ENCODE results near the gene CHN1.
A peak's percentile ranks its signal among the peaks of the same experiment; 100 is the strongest.

The CHN1 gene

DNA sequence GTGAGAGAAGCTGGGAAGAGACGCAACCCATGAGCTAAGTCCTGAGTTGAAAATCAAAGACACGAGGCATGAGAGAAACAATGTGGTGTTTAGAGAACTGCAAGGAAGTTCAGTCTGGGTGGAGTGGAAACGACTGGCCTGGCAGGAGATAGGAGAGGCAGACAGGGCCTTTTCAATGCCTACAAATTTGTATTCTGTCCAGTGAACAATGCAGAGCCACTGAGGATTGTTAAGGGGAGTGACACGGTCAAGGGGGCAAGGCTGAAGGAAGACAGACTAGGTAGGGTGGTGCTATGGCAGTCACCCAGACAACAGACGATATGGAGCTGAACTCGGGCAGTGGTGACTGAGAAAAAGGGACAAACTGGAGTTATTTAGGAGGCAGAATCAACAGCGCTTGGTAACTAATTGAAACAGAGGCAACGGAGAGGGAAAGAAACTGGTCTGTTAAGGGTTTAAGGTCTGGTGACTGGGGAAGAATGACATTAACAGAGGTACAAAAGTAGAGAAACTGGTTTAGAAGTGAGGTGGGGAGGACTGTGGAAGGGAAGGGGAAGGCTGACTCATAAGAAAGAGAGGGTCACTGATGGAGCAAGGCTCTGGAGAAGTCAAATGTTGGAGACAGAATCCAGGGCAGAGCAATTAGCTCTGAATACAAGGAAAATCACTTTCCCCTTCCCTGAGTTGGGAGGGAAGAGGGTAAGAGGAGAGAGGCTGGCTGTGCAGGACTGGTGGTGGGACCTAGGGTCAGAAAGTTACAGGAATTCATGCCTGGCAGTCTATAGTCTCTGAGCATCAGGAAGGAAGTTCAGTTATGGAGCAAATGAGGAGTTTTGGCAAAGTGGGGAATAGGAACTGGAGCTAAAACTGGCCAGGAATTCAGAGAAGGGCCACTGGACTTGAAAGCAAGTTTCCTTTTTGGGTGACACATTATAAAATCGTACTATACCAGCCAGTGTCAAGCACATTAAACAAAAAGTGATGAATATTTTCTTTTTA lies 177.5 kb downstream of the CHN1 start:
- Histone ChIP-seq H2BK15ac (ENCODE audit: low read depth, poor library complexity, severe bottlenecking) (peak overlapping the region; percentile 82), H3K23ac (ENCODE audit: low read length in 2 of 2) (no peak overlapping the region), H2BK120ac (ENCODE audit: low read depth, low read length) (peak overlapping the region; percentile 21), H2AK5ac (ENCODE audit: low read length, severe bottlenecking) (no peak overlapping the region), H3K36me3 (ENCODE audit: control insufficient read depth in 1 of 2, insufficient read depth in 2 of 2, low read depth in 1 of 2, low read length in 2 of 2) (peaks cover 0 to under 1% of the 10 kb centered on the region in 2 experiments), H3K18ac (ENCODE audit: low read depth in 1 of 2, low read length in 2 of 2) (peak overlapping the region; percentile 58 to 96), H3K9ac (ENCODE audit: low read length) (no peak overlapping the region), H3K79me1 (replicated peaks; ENCODE audit: low read length, poor library complexity, severe bottlenecking) (no peaks in the 10 kb centered on the region), H3K9me3 (ENCODE audit: control insufficient read depth, low read length) (no peaks in the 10 kb centered on the region), H3K27ac (ENCODE audit: low read length, poor library complexity, severe bottlenecking) (no peak overlapping the region), H2BK12ac (ENCODE audit: low read length in 2 of 2) (peak overlapping the region; percentile 29 to 45), H3K4me1 (ENCODE audit: control insufficient read depth, insufficient read depth, low read depth, low read length) (no peaks in the 10 kb centered on the region), H3K4ac (ENCODE audit: low read depth in 1 of 2, low read length in 2 of 2) (peak overlapping the region; percentile 15 to 17), H4K91ac (ENCODE audit: low read length) (peak overlapping the region; percentile 30), H3K14ac (ENCODE audit: low read length in 2 of 2) (peak overlapping the region in 1 of 2 experiments; percentile 73), H2AFZ (ENCODE audit: low read depth, low read length) (peak overlapping the region; percentile 72), H4K8ac (ENCODE audit: low read length) (peak overlapping the region; percentile 10), H2BK5ac (ENCODE audit: low read depth, low read length, poor library complexity, severe bottlenecking) (no peak overlapping the region), H3K4me3 (ENCODE audit: insufficient read depth in 1 of 2, low read depth in 1 of 2, low read length in 2 of 2) (no peak overlapping the region), H3K4me2 (ENCODE audit: low read length, poor library complexity, severe bottlenecking) (no peak overlapping the region), H3K27me3 (ENCODE audit: control insufficient read depth in 1 of 2, insufficient read depth in 1 of 2, low read length in 2 of 2) (no peaks in the 10 kb centered on the region)
- peak; percentile 61 for DNase-seq
- 47% methylated on average over 9 of the region's 9 CpGs for WGBS

DNA sequence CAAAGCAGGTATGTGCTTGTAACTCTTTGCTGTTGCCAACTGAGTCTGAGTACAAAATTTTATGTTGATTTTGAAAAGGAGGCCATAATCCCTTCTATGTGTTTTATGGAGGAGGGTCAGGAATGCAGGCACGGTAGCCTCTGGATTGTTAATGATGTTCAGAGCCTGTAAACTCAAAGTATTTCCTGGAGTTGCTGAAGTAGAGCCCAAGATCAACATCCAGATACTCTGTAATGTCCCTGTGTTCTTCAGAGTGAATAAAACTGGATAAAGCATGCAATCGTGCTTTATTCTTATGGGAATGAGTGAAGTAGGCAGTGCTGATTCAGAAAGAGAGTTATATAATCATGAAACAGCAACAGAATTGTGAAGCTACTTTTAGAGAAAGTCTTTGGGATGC lies 179.1 kb downstream of the CHN1 start:
- no peak overlapping the region for H3K23ac ChIP-seq (ENCODE audit: low read length in 2 of 2)
- no peak overlapping the region for H2BK12ac ChIP-seq (ENCODE audit: low read length in 2 of 2)
- 37% methylated on average over 2 of the region's 2 CpGs for WGBS
- no peak overlapping the region for H2BK120ac ChIP-seq (ENCODE audit: low read depth, low read length)
- H4K8ac ChIP-seq (ENCODE audit: low read length), result no peak overlapping the region
- H3K4me1 ChIP-seq (ENCODE audit: control insufficient read depth, insufficient read depth, low read depth, low read length), result no peaks in the 10 kb centered on the region
- no peaks in the 10 kb centered on the region for H3K79me1 ChIP-seq (replicated peaks; ENCODE audit: low read length, poor library complexity, severe bottlenecking)
- H2BK5ac ChIP-seq (ENCODE audit: low read depth, low read length, poor library complexity, severe bottlenecking), result no peak overlapping the region
- no peak overlapping the region for H3K4ac ChIP-seq (ENCODE audit: low read depth in 1 of 2, low read length in 2 of 2)
- H3K27me3 ChIP-seq (ENCODE audit: control insufficient read depth in 1 of 2, insufficient read depth in 1 of 2, low read length in 2 of 2), result no peaks in the 10 kb centered on the region
- DNase-seq, result peak; percentile 9
- H3K36me3 ChIP-seq (ENCODE audit: control insufficient read depth in 1 of 2, insufficient read depth in 2 of 2, low read depth in 1 of 2, low read length in 2 of 2), result peaks cover 0 to 4% of the 10 kb centered on the region in 2 experiments
- no peaks in the 10 kb centered on the region for H3K9me3 ChIP-seq (ENCODE audit: control insufficient read depth, low read length)
- no peak overlapping the region for H2AFZ ChIP-seq (ENCODE audit: low read depth, low read length)
- H3K9ac ChIP-seq (ENCODE audit: low read length), result peak overlapping the region; percentile 13
- H3K18ac ChIP-seq (ENCODE audit: low read depth in 1 of 2, low read length in 2 of 2), result no peak overlapping the region
- H3K4me3 ChIP-seq (ENCODE audit: insufficient read depth in 1 of 2, low read depth in 1 of 2, low read length in 2 of 2), result no peak overlapping the region
- H3K27ac ChIP-seq (ENCODE audit: low read length, poor library complexity, severe bottlenecking), result no peak overlapping the region
- H2AK5ac ChIP-seq (ENCODE audit: low read length, severe bottlenecking), result no peak overlapping the region
- no peak overlapping the region for H4K91ac ChIP-seq (ENCODE audit: low read length)
- no peak overlapping the region for H3K14ac ChIP-seq (ENCODE audit: low read length in 2 of 2)
- H2BK15ac ChIP-seq (ENCODE audit: low read depth, poor library complexity, severe bottlenecking), result no peak overlapping the region
- no peak overlapping the region for H3K4me2 ChIP-seq (ENCODE audit: low read length, poor library complexity, severe bottlenecking)

DNA sequence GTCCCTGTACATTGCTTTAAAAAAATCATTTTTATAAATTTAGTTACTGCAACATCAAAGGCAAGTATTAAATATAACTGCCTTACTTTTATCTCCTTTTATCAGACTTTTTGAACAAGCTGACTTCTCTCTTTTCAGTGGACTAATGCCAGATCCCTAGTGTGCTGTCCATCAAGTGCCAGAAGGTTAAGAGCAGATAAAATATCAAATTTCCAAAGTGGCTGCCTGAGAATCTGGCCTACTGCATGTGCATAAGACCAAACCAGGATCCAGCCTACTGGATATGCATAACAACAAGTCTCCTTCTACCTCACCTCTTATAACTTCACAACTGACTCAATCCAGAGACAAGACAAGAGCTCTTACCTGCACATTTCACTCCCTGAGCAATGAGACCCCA lies 181.1 kb downstream of the CHN1 start:
- H3K4ac ChIP-seq (ENCODE audit: low read depth in 1 of 2, low read length in 2 of 2), result no peak overlapping the region
- H2BK15ac ChIP-seq (ENCODE audit: low read depth, poor library complexity, severe bottlenecking), result no peak overlapping the region
- H3K23ac ChIP-seq (ENCODE audit: low read length in 2 of 2), result no peak overlapping the region
- H3K4me3 ChIP-seq (ENCODE audit: insufficient read depth in 1 of 2, low read depth in 1 of 2, low read length in 2 of 2), result no peak overlapping the region
- H3K9me3 ChIP-seq (ENCODE audit: control insufficient read depth, low read length), result no peaks in the 10 kb centered on the region
- H3K4me2 ChIP-seq (ENCODE audit: low read length, poor library complexity, severe bottlenecking), result no peak overlapping the region
- H2BK5ac ChIP-seq (ENCODE audit: low read depth, low read length, poor library complexity, severe bottlenecking), result no peak overlapping the region
- H3K14ac ChIP-seq (ENCODE audit: low read length in 2 of 2), result no peak overlapping the region
- no peak overlapping the region for H3K18ac ChIP-seq (ENCODE audit: low read depth in 1 of 2, low read length in 2 of 2)
- no peak overlapping the region for H2BK12ac ChIP-seq (ENCODE audit: low read length in 2 of 2)
- no peak overlapping the region for H4K8ac ChIP-seq (ENCODE audit: low read length)
- H2AK5ac ChIP-seq (ENCODE audit: low read length, severe bottlenecking), result no peak overlapping the region
- DNase-seq, result no peak
- H4K91ac ChIP-seq (ENCODE audit: low read length), result no peak overlapping the region
- no peak overlapping the region for H2AFZ ChIP-seq (ENCODE audit: low read depth, low read length)
- H3K36me3 ChIP-seq (ENCODE audit: control insufficient read depth in 1 of 2, insufficient read depth in 2 of 2, low read depth in 1 of 2, low read length in 2 of 2), result peaks cover 0 to 4% of the 10 kb centered on the region in 2 experiments
- no peak overlapping the region for H2BK120ac ChIP-seq (ENCODE audit: low read depth, low read length)
- H3K27me3 ChIP-seq (ENCODE audit: control insufficient read depth in 1 of 2, insufficient read depth in 1 of 2, low read length in 2 of 2), result no peaks in the 10 kb centered on the region
- H3K79me1 ChIP-seq (replicated peaks; ENCODE audit: low read length, poor library complexity, severe bottlenecking), result no peaks in the 10 kb centered on the region
- no peaks in the 10 kb centered on the region for H3K4me1 ChIP-seq (ENCODE audit: control insufficient read depth, insufficient read depth, low read depth, low read length)
- H3K27ac ChIP-seq (ENCODE audit: low read length, poor library complexity, severe bottlenecking), result no peak overlapping the region
- H3K9ac ChIP-seq (ENCODE audit: low read length), result no peak overlapping the region

DNA sequence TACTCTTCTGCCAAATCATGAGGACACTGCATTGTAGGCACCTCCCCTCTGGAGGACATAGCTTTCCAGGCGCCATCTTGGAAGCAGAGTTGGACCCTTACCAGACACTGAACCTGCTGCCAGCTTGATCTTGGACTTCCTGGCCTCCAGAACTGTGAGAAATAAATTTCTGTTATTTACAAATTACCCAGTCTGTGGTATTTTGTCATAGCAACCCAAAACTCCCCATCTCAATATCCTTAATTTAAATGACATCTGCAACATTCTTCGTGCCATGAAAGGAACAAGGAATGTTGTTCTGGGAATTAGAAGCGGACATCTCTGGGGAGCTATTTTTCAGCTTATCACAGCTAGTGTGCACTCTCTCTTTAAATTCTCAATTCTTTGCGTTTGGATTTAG lies 183.6 kb downstream of the CHN1 start:
- H3K4me2 ChIP-seq (ENCODE audit: low read length, poor library complexity, severe bottlenecking), result no peak overlapping the region
- no peak overlapping the region for H3K14ac ChIP-seq (ENCODE audit: low read length in 2 of 2)
- no peak overlapping the region for H2AFZ ChIP-seq (ENCODE audit: low read depth, low read length)
- no peaks in the 10 kb centered on the region for H3K27me3 ChIP-seq (ENCODE audit: control insufficient read depth in 1 of 2, insufficient read depth in 1 of 2, low read length in 2 of 2)
- no peak overlapping the region for H2AK5ac ChIP-seq (ENCODE audit: low read length, severe bottlenecking)
- WGBS, result 68% methylated on average over 2 of the region's 4 CpGs
- no peak overlapping the region for H3K4ac ChIP-seq (ENCODE audit: low read depth in 1 of 2, low read length in 2 of 2)
- no peak overlapping the region for H3K4me3 ChIP-seq (ENCODE audit: insufficient read depth in 1 of 2, low read depth in 1 of 2, low read length in 2 of 2)
- H3K4me1 ChIP-seq (ENCODE audit: control insufficient read depth, insufficient read depth, low read depth, low read length), result no peaks in the 10 kb centered on the region
- no peak overlapping the region for H2BK120ac ChIP-seq (ENCODE audit: low read depth, low read length)
- no peak overlapping the region for H2BK12ac ChIP-seq (ENCODE audit: low read length in 2 of 2)
- H3K18ac ChIP-seq (ENCODE audit: low read depth in 1 of 2, low read length in 2 of 2), result no peak overlapping the region
- no peak overlapping the region for H2BK5ac ChIP-seq (ENCODE audit: low read depth, low read length, poor library complexity, severe bottlenecking)
- no peak overlapping the region for H3K27ac ChIP-seq (ENCODE audit: low read length, poor library complexity, severe bottlenecking)
- H3K9me3 ChIP-seq (ENCODE audit: control insufficient read depth, low read length), result no peaks in the 10 kb centered on the region
- DNase-seq, result no peak
- H3K36me3 ChIP-seq (ENCODE audit: control insufficient read depth in 1 of 2, insufficient read depth in 2 of 2, low read depth in 1 of 2, low read length in 2 of 2), result peaks cover 0 to 4% of the 10 kb centered on the region in 2 experiments
- H3K23ac ChIP-seq (ENCODE audit: low read length in 2 of 2), result no peak overlapping the region
- no peak overlapping the region for H2BK15ac ChIP-seq (ENCODE audit: low read depth, poor library complexity, severe bottlenecking)
- no peaks in the 10 kb centered on the region for H3K79me1 ChIP-seq (replicated peaks; ENCODE audit: low read length, poor library complexity, severe bottlenecking)
- H4K91ac ChIP-seq (ENCODE audit: low read length), result no peak overlapping the region
- no peak overlapping the region for H4K8ac ChIP-seq (ENCODE audit: low read length)
- no peak overlapping the region for H3K9ac ChIP-seq (ENCODE audit: low read length)
